ENCODE results near the gene CCDC178.

DNA sequence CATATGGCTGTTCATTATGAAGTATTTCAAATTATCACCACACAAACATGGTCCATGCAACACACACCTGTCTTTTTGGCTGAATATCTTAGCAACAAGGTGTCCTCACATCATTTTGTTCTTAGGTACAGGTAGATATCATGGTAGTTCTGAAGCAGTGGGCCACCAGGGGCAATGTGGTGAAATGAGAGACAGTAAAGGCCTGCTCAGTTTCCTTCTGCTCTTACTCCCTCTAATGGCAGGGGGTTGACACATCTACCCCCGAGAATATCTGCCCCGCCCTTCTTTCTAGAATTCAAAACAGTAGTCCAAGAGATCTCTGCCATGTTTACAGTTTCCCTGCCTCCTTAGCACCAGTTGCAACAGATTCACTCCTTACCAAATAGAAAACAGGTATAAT, 520.7 kb downstream of the CCDC178 start:
- TF ChIP-seq, protein P1, sequence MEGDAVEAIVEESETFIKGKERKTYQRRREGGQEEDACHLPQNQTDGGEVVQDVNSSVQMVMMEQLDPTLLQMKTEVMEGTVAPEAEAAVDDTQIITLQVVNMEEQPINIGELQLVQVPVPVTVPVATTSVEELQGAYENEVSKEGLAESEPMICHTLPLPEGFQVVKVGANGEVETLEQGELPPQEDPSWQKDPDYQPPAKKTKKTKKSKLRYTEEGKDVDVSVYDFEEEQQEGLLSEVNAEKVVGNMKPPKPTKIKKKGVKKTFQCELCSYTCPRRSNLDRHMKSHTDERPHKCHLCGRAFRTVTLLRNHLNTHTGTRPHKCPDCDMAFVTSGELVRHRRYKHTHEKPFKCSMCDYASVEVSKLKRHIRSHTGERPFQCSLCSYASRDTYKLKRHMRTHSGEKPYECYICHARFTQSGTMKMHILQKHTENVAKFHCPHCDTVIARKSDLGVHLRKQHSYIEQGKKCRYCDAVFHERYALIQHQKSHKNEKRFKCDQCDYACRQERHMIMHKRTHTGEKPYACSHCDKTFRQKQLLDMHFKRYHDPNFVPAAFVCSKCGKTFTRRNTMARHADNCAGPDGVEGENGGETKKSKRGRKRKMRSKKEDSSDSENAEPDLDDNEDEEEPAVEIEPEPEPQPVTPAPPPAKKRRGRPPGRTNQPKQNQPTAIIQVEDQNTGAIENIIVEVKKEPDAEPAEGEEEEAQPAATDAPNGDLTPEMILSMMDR (conservative IDR thresholded peaks at IDR 0.05) = no peak
- TF ChIP-seq EZH2 (IDR thresholded peaks at IDR 0.05; ENCODE audit: low read depth) = no peak

Measured in PC-9 (cell line).